ENCODE measurements around the gene PHF11. TPM values are rescaled to one million over a fixed set of nuclear protein-coding genes. Genes with fewer than 3 reads are reported as not detected.

PHF11 gene
- polyA plus RNA-seq, 2 of the 4 experiments (the other 2 are of a cell fraction) = 7.1 to 11.7 TPM

DNA sequence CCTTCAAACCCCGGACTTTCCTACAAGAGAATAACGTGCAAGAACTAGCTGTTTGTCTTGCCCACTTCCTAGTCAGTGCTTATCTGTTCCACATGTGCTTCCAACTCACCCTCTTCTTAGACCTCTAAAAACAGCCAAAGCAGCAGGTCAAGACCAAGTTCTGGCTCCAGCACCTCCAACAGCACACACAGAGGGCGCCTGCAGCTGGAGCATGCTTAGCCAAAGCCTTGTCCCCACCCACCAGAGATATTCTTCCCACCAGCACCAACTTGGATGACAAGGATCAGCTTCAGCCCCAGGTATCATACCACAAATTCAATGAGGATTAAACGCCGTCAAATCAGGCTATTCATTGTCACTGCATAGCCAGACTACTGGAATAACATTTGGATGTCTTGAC lies 71.7 kb downstream of the PHF11 start:
- Histone ChIP-seq H3K4me1 (peaks cover 7% of the 10 kb centered on the region; the same call in 2 of the 3 replicates), H3K9me3 (no peaks in the 10 kb centered on the region), H3K4me3 (no peak overlapping the region), H3K27ac (no peak overlapping the region), H3K4me2 (no peak overlapping the region)
- 85% methylated on average over 5 of the region's 5 CpGs for WGBS (ENCODE audit: missing lambda C conversion rate)
- no peak for ATAC-seq
- TF ChIP-seq EP300 (IDR thresholded peaks at IDR 0.05) = no peak
- no peak for TF ChIP-seq CBX8 (IDR thresholded peaks at IDR 0.05)
- no peak for TF ChIP-seq PHF8 (IDR thresholded peaks at IDR 0.05; ENCODE audit: borderline replicate concordance, low read depth)
- no peak for TF ChIP-seq HOXB13 (CRISPR knock-in tag; IDR thresholded peaks at IDR 0.05; ENCODE audit: low read depth)
- no peak for TF ChIP-seq MAZ (IDR thresholded peaks at IDR 0.05; ENCODE audit: borderline replicate concordance, low read depth, low read length)
- TF ChIP-seq, protein P1, sequence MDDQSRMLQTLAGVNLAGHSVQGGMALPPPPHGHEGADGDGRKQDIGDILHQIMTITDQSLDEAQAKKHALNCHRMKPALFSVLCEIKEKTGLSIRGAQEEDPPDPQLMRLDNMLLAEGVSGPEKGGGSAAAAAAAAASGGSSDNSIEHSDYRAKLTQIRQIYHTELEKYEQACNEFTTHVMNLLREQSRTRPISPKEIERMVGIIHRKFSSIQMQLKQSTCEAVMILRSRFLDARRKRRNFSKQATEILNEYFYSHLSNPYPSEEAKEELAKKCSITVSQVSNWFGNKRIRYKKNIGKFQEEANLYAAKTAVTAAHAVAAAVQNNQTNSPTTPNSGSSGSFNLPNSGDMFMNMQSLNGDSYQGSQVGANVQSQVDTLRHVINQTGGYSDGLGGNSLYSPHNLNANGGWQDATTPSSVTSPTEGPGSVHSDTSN (IDR thresholded peaks at IDR 0.05) = no peak
- TF ChIP-seq FOXS1 (CRISPR knock-in tag; IDR thresholded peaks at IDR 0.05) = no peak
- no peak for TF ChIP-seq FOSB (CRISPR knock-in tag; IDR thresholded peaks at IDR 0.05)
- no peak for TF ChIP-seq RFX5 (IDR thresholded peaks at IDR 0.05)
- no peak for TF ChIP-seq FOSL2 (IDR thresholded peaks at IDR 0.05)
- TF ChIP-seq FOSL2 (CRISPR knock-in tag; IDR thresholded peaks at IDR 0.05) = no peak
- TF ChIP-seq SREBF2 (IDR thresholded peaks at IDR 0.05) = no peak
- CTCF ChIA-PET = interaction anchor here (1.9 kb wide), 1 partner anchor 39 kb away, joined by 7 read pairs; no protein-coding TSS in a partner anchor
- POLR2A ChIA-PET = no interaction called here
- DNase-seq (ENCODE audit: low read depth in 1 of 2, low spot score in 1 of 2) = no peak
- no peak for FAIRE-seq

DNA sequence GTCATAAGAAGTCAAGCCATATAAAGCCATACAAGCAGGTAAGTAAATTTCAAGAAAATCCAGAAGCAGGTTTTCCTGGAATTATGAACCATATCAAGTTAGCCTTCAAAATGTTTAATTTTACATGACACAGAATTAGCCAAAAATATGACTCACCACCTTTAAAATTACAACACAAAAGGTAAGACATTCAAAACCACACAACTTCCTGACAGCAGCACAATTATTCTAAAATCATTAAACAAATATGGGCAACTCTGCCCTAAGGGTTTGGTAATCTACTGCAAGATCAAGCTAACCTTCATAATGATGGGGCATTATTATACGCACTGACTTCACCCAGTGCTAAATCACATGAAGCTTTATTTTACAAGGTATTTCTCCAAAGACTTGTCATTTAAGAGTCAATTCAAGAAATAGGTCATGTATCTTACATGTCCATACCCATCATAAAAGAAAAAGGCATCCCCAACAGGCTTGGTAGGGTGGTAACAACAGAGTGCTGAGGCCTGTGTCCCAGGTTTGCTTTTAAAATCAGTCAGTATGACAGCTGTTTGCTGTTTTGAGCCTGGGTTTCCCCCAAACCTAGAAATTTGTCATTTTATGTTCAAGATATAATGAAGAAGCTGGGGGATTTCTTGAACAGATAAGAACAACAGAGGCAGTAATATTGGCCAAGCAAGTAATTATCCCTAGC lies 74.4 kb downstream of the PHF11 start:
- WGBS (ENCODE audit: missing lambda C conversion rate) = 96% methylated on average over 1 of the region's 1 CpG
- FAIRE-seq = no peak
- ChIA-PET CTCF (interaction anchor here (0.7 kb wide), 1 partner anchor 36 kb away, joined by 3 read pairs; no protein-coding TSS in a partner anchor), POLR2A (no interaction called here)
- no peak overlapping the region for H3K27ac ChIP-seq
- no peak for ATAC-seq
- H3K9me3 ChIP-seq = no peaks in the 10 kb centered on the region
- TF ChIP-seq HOXA7 (CRISPR knock-in tag; IDR thresholded peaks at IDR 0.05) (no peak), FOSL2 (IDR thresholded peaks at IDR 0.05) (no peak), FOSL2 (CRISPR knock-in tag; IDR thresholded peaks at IDR 0.05) (no peak; the same call in 1 of the 2 replicates), RCOR1 (IDR thresholded peaks at IDR 0.05; ENCODE audit: low read depth, low read length) (no peak), ATOH8 (CRISPR knock-in tag; IDR thresholded peaks at IDR 0.05; ENCODE audit: low read depth) (no peak), CHD2 (IDR thresholded peaks at IDR 0.05; ENCODE audit: low read length, partially characterized antibody) (no peak), CBX8 (IDR thresholded peaks at IDR 0.05) (no peak), RFX5 (IDR thresholded peaks at IDR 0.05) (no peak), HOXB13 (CRISPR knock-in tag; IDR thresholded peaks at IDR 0.05; ENCODE audit: low read depth) (no peak), EHF (CRISPR knock-in tag; IDR thresholded peaks at IDR 0.05) (no peak), PHF8 (IDR thresholded peaks at IDR 0.05; ENCODE audit: borderline replicate concordance, low read depth) (no peak), HEYL (CRISPR knock-in tag; IDR thresholded peaks at IDR 0.05) (no peak), NR3C1 (IDR thresholded peaks at IDR 0.05) (no peak), SMC3 (IDR thresholded peaks at IDR 0.05) (no peak), EP300 (IDR thresholded peaks at IDR 0.05) (no peak), BCL3 (IDR thresholded peaks at IDR 0.05) (no peak), BHLHE40 (IDR thresholded peaks at IDR 0.05; ENCODE audit: low read depth, low read length) (no peak), MAFK (IDR thresholded peaks at IDR 0.05; ENCODE audit: partially characterized antibody) (no peak)
- TF ChIP-seq, protein P2, sequence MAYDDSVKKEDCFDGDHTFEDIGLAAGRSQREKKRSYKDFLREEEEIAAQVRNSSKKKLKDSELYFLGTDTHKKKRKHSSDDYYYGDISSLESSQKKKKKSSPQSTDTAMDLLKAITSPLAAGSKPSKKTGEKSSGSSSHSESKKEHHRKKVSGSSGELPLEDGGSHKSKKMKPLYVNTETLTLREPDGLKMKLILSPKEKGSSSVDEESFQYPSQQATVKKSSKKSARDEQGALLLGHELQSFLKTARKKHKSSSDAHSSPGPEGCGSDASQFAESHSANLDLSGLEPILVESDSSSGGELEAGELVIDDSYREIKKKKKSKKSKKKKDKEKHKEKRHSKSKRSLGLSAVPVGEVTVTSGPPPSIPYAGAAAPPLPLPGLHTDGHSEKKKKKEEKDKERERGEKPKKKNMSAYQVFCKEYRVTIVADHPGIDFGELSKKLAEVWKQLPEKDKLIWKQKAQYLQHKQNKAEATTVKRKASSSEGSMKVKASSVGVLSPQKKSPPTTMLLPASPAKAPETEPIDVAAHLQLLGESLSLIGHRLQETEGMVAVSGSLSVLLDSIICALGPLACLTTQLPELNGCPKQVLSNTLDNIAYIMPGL (CRISPR knock-in tag; IDR thresholded peaks at IDR 0.05; ENCODE audit: borderline replicate concordance) = no peak
- H3K4me1 ChIP-seq = peaks cover 7% of the 10 kb centered on the region; the same call in 2 of the 3 replicates
- no peak overlapping the region for H3K4me2 ChIP-seq
- no peak for DNase-seq (ENCODE audit: low read depth in 1 of 2, low spot score in 1 of 2)
- H3K4me3 ChIP-seq = no peak overlapping the region
